HG03159 (cell line): ENCODE data around the gene IFNA14.
"Not testable (repeated sequence)": the region's sequence is repeated elsewhere in the genome, so short reads cannot be mapped to it uniquely, and the experiment has no call there.

Experiments
- ATAC-seq: cut with Tn5 transposase; IDR thresholded peaks from one replicate; pipeline ENCODE4 v1.9.1; 2021; ENCODE audit warnings: mild to moderate bottlenecking, moderate library complexity; ENCODE audit not compliant: unreplicated experiment

Gene IFNA14

DNA sequence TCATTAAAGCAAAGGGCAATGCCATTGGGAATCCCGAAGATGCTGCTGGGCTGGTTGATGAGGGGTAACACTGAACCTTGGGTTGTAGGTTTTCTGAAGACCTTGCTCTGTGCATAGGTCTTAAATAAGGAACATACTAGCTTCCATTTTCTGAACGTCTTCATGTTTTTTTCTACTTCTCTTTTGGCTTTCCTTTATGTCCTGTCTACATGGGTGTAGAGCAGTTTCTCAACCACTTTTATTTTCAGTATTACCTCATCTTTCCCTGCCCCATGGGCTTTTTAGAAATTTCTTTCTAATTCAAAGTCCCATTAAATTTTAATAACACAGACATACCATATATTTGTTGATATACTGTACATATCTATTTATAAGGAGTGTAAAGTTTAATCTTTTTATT, at the start of gene IFNA14:
Gene IFNA14, minus strand, starts transcription at position 95 of the 400 bp plus-strand sequence. Its CDS starts 70 bp downstream, at position 25.
- ATAC-seq: no peak

DNA sequence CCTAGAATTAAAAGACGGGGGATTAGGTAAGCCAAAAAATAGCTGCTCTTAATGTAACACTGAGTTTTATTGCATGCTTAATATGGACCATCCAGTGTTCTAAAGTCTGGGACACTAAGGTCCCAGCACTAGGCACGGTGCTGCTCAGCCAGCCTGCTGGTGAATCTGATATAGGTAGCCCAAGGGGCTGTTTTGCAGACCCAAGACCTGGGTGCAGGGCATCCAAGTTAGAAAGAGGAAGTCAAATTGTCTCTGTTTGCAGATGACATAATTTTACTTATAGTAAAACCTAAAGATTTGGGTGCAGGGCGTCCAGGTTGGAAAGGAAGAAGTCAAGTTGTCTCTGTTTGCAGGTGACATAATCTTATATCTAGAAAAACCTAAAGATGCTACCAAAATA, 47.5 kb upstream of the IFNA14 start:
- ATAC-seq: no peak

DNA sequence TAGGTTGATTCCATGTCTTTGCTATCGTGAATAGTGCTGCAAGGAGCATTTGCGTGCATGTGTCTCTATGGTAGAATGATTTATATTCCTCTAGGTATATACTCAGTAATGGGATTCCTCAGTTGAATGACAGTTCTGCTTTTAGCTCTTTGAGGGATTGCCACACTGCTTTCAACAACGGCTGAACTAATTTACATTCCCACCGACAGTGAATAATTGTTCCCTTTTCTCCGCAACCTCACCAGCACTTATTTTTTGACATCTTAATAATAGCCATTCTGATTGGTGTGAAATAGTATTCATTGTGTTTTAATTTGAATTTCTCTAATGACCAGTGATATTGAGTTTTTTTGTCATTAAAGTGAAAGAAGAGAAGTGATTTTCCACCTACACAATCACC, 46.9 kb upstream of the IFNA14 start:
- no peak for ATAC-seq

DNA sequence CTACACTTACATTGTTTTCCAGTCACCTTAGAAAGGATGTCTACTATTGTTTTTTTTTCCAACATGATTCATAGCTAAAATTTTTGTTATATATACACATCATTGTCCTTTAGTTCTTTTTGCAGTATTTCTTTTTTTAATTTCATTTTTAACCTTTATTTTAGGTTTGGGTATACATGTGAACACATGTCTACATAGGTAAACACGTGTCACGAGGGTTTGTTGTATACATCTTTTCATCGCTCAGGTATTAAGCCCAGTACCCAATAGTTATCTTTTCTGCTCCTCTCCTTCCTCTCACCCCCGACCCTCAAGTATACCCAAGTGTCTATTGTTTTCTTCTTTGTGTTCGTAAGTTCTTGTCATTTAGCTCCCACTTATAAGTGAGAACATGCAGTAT, 46.3 kb upstream of the IFNA14 start:
- no peak for ATAC-seq

DNA sequence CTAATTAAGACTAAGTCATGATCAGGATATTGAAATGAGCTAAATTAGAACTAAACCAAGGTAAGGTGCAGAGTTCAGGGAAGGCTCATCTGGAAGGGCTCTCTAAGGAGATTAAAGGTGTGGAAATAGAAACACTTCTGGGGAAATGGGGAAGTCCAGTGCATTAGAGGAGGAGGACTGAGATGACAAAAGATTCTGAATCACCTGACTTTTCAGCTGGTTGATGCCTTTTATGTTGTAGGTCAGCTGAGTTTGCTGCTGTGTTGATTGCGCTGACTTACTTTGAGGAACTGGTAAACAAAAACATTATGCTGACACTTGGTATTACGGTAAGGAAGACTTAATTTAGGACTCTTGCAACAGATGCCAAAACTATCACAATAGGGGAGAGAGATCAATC, 41.5 kb upstream of the IFNA14 start:
- no peak for ATAC-seq

DNA sequence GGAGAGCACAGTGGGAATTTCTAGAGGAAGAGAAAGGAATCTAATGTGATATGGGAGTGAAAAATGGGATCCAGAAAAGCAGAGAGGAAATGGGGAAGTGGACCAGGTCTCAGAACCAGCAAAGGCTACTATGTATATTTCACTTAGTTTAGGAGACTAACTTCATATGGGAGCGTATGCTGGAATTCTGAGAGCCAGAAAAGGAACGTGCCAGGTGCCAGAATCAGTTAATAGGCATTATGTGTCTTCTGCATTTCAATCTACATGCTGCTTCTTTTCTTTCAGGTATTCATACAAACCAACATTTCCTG, 28.5 kb upstream of the IFNA14 start:
- no peak for ATAC-seq

DNA sequence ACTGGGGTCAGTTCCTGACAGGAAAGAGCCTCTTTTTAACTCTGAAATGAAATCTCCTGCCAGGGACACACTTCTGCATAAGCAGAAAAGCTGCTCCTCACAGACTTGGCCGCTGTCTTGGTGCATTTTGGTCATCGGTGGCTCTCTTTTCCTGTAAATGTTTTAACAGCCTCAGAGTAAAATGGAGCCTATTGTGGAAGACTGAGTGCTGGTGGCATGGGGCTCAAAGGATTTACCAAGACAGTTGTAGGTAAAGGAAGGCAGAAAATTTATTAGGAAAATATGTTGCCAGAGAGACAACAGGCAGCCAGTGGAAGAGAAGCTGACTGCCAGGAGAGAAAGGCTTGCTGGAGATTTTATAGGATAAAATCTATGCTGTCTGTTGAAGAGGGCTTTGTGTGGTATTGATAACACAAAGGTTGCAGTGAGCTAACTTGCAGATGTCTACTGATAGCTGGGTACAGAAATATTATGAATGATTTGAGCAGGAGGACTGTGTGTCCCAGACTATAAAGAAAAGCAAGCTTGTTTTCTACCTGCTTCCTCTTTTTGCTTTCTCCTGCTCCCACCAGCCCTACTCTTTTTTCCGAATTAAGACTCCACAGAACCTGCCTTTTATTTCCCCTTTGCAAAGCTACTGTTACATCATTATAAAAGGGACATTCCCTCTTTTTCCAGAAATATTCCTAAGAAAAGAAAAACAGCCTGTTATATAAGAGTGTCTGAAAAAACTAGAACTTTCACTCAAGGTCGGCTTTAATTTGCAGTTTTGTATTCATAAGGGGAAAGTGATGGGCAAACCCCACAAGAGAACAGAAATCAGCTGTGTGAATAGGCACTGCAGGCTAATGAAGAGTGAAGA, 27.9 kb upstream of the IFNA14 start:
- ATAC-seq: peak; percentile 77

DNA sequence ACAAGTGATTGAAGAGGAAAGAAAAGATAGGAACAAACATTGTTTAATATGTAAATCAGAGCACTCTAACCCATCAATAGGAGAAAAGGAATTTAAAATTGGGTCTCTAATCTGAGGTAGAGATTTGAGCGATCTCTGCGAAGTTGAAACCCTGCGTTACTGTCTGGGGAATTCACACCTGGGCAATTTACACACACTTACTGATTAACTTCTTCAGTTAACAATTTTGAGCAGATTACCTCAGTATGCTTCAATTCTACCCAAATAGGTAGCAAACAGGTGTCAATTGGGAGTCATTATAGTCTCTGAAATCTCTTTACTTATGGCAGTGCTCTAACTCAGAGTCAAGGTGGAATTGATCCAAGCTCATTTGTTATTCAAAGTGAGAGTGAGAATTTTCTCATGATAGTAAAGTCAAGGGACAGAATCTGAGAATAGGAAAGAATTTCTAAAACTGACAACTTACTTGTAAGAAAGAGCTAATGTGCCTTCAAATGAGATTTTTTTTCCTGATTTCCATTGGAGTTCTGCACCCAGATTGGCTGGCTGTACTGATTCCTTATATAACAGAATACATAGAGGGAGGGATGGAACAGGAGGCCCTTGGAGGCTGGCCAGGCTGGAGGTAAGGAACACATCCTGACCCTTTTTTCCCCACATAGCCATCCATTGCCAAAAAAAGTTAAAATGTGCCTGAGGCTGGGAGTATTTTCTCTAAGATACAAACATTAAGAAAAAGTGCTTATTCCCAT, 27.1 kb upstream of the IFNA14 start:
- no peak for ATAC-seq

DNA sequence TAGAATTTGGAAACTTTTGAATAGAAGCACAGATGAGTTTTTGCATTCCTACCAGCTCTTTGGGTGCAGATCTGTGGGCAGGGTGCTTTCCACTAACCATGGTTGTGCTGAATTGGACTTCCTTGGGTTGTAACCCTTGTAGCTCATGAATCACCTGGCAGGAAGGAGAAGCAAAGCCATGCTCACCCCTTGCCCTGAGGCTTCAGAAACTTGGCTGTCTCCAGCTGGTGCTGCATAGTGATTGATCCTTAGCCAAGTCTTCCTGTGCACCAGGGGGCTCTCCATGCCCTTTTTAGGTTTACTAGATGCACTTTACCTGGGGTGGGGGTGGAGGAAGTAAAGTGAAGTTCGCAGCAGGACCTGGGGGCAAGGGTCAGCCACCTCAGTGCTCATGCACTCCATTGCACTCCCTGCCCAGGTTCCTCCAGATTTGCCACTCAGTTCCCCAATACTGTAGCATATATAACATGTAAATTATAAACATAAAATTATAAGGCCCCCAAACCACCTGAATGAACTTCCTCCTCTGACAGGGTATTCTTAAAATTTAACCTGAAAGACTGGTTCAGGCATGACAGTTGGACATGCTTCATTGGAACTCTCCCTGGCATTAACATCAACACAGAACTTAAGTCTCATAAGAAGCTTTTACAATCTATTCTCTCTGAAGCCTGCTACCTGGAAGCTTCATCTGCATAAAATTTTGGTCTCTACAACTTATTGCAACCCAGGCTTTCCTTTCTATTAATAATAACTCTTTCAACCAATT, 25.8 kb upstream of the IFNA14 start:
- peak; percentile 43 for ATAC-seq

DNA sequence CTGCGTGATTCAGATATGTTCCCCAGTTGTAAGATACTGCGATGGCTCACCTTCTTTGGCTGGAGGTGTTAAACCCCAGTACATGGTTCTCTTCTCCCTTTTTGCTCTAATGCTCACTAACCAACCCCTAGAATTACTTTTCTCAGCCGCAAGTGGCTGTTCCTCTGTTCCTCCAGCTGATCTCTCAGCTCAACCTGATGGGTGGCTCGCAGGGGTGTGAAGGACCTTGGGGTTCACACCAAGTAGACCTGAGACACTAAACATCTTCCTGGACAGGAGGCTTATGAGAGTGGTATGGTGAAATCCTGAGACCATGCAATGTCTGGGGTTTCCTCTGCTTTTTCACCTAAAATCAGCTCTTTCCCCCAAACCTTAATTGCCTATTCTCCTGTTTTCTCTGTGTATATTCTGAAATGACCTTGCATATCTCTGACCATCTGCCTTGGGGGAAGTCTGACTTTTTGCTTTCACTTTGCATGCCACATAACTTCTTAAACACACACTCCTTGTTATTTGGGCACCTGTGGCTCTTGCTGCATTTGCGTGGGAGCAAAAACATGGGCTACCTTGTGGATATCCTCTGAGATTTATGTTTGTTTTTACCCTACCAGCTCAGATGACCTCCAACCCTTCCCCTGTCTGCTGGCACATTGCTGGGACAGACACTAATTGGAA, 15.9 kb upstream of the IFNA14 start:
- ATAC-seq: no peak

DNA sequence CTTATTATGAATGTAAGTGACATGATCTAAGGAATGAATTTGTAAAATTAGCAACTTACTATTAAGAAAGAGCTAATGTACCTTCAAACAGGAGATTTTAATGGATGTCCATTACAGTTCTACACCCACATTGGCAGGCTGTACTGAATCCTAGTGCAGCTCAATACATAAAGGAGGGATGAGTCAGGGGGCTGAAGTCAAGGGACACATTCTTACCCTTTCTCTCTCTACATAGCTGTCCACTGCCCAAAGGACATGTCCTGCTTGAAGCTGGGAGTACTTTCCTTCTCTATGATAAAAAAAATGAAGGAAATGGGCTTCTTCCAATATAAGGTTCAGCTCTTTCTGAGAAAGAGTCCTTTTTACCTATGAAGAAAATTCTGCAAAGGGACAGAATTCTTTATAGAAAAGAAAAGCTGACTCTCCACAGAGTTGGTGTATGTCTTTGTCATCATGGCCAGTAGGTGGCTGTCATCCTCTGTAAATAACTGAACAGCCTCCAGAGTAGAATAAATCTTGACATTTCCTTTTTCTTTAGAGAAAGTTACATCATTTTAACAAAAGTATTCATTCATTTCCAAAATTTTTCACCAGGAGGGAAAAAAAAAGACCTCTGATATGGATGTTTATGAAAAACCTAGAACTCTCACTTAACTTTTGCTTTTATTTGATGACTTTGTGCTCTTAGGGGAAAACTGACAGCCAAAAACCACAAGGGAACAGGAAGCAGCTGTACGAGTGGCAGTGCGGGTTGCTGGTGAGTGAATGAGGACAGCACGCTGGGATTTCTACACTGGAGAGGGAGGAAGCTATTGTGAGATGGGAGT, 13.1 kb upstream of the IFNA14 start:
- peak; percentile 83 for ATAC-seq

DNA sequence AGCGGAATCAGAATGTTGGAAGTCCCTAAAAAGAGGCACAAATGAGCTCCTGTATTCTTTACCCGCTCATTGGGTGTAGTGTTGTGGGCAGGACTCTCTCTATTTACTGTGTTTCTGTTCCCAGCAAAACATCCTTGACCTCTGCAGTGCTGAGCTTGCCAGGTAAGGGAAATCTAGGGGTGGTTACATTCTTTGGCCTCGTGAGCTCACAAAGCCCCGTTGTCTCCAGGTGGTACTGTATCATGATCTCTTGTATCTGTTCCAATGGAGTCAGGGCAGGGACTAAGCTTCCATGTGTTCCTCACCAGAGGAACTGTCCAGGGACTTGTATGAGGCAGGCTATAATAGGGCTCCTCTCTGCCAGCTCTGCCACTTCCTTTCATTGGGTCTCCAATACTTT, 11.8 kb upstream of the IFNA14 start:
- no peak for ATAC-seq

DNA sequence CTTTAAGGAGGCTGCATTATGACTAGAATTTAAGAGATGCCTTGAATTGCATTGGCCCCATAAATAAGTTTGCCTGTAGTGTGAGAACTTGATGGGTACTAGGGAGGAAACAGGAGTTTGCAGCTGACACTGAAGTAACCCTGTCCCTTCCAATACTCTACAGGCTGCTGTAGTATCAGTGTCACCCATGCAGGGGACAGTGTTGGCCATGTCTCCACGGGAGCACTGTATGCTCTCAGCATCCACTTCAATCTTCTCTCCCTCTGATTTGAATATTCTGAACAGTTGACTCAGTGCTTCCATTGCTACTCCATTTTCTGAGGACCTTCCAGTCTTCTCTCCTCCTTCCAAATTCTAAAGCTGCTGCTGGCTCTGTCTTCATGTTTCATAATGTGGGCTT, 11.4 kb upstream of the IFNA14 start:
- ATAC-seq: no peak

DNA sequence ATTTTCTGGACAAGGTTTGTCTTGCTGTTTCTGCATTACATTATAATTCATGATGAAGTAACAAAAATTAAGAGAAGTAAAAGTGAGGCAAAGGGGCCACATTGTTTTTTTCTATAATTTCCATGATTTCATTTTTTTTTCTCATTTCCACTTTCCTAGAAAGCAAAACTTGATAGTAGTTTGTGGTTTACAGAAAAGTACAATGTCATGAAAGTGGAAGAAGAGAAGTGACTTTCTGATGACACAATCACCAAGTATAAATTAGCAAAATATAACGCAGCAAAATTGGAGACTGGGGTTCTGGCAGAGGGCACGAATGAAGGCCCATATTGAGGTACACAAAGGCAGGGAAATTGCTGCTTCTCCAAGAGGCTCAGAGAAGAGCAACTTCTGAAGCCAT, 5.0 kb upstream of the IFNA14 start:
- no peak for ATAC-seq

DNA sequence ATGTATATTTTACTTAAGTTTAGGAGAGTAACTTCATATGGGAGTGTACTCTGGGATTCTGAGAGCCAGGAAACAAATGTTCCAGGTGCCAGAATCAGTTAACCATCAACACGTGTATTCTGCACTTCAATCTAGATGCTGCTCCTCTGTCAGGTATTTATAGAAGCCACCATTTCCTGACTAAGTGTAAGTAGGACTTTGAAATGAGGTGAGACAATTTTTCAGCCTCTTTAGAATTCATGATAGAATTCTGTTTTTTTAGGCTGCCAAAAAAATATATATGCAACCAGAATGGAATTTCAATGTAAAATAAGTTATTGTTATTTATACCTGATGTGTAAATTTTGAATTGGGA, 3.5 kb downstream of the IFNA14 start:
- ATAC-seq: not testable (repeated sequence)

DNA sequence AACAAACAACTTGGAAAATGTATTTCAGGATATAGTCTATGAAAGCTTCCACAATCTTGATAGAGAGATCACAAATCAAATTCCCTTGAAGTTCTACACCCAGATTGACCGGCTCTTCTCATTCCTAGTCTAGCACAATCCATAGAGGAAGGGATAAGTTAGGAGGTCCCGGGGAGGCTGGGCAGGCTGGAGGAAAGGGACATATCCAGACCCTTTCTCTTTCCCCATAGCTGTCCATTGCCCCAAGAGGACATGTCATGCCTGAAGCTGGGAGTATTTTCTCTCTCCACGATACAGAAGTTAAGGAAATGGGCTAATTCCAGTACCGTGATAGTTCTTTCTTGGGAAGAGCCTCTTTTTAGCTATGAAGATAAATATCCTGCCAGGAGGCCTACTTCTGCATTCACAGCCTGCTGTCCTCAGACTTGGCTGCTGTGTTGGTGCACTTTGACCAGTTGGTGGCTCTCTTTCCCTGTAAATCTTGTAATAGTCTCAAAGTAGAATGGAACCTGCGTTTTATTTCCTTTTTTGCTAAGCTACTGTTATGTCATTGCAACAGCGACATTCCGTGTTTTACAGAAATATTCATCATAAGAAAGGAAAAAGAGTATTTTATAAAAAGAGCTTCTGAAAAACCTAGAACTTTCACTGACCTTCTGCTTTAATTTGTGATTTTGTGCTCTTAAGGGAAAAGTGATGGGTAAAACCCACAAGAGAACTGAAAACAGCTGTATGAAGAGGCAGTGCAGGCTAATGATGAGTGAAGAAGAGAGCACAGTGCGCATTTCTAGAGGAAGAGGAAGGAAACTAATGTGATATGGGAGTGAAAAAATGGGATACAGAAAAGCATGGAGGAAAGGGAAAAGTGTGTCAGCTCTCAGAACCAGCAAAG, 4.1 kb downstream of the IFNA14 start:
- ATAC-seq: peak; percentile 87

DNA sequence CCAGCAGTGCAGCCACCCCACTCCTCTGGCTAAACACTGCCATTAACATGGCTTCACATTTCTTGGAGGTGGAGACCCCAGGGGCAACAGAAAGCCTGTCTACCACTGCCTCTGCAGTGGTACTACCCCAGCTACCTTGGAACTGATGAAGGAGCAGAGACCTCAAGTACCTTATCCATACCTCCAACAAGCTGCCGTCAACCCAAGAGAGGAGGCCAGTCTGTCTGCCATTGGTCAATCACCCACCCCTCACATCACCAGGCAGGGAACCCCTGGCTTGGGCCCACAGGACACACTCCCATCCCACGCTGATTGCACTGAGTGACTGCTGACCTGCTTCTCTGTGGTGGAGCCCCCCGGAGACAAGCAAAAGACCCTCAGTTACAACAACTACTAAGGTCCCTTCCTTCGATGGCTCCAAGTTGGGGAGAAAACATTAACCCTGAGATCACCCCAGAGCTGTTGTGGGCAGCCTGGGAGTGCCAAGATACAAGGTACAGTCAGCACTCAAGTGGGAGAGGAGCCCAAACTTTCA, 5.6 kb downstream of the IFNA14 start:
- ATAC-seq: no peak

DNA sequence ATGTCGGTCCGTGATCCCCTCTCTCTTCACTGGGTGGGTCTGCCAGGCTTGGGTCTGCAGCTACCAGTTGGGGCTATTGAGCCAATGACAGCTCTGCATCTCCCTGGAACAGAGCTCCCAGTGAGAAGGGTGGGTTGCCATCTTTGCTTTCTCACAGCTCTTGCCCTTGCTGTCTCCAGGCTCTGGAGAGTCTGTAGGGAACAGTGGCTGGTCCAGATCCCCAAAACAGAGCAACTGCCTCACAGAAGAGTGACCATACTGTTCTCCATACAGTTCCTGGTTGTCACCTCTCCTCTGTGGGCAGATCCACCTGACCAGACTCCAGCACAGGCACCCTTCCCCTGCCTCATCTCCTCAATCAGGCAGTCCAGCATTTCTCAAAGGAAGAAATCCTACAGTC, 6.5 kb downstream of the IFNA14 start:
- no peak for ATAC-seq

DNA sequence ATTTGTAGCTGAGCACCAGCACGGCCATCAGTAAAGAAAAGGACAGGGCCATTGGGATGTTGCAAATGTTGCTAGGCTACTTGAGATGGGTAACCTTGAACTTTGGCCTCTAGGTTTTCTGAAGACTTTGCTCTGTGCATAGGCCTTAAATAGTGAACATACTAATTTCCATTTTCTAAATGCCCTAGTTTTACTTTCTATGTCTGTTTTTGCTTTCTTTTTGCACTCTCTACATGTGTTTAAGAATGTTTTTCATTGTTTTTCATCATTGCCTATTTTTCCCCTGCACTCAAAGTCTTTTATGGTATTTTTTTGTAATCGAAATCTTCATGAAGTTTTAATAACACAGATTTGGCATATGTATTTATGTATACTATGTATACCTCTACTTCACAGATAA, 11.7 kb downstream of the IFNA14 start, which contains the start of gene IFNA17:
Gene IFNA17, minus strand, starts transcription at position 101 of the 400 bp plus-strand sequence. Its CDS starts 49 bp downstream, at position 52.
- ATAC-seq: no peak
